Measurements from ENCODE around the gene MSRB2.

DNA sequence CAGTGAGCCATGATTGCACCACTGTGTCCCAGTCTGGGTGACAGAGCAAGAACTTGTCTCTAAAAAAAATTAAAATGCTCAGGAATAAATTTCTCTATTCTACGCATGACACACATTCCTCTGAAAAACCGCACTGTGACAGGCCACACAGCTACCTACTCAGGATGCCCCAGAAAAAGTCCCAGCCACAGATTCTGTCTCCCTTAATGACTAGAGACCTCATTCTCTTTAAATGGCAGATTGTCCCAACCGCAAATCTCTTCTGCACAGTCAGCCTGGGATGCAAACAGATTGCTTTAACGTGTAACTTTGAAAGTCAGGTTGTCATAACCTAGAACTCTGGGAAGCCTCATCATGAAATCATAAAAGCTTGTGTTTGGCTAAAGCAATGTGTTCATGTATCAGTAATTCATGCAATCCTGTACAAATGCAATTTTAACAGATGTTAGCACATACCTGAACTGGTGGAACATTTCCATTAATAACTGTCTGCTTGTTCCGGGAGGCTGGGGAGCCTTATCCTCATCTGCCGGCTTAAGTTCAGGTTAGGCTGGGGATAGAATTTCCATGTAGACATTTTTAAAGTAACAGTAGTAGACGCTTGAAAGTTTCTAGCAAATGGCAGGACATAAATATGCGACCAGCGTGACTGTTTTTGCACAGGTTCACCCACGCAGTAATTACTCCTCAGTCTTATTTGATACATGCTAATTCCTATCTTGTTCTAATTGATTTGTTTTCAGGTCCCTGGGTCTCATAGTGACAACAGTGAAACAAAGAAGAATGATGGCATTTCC, 26.2 kb upstream of the MSRB2 start:
- TF ChIP-seq MAZ (IDR thresholded peaks at IDR 0.05; ENCODE audit: borderline replicate concordance, low read depth, low read length) (no peak), CBX8 (IDR thresholded peaks at IDR 0.05) (no peak), MAX (IDR thresholded peaks at IDR 0.05) (no peak), POLR2A (IDR thresholded peaks at IDR 0.05; ENCODE audit: low read length) (no peak), USF2 (IDR thresholded peaks at IDR 0.05) (no peak), BCL3 (IDR thresholded peaks at IDR 0.05) (no peak), EP300 (IDR thresholded peaks at IDR 0.05) (no peak)
- TF ChIP-seq, protein P1, sequence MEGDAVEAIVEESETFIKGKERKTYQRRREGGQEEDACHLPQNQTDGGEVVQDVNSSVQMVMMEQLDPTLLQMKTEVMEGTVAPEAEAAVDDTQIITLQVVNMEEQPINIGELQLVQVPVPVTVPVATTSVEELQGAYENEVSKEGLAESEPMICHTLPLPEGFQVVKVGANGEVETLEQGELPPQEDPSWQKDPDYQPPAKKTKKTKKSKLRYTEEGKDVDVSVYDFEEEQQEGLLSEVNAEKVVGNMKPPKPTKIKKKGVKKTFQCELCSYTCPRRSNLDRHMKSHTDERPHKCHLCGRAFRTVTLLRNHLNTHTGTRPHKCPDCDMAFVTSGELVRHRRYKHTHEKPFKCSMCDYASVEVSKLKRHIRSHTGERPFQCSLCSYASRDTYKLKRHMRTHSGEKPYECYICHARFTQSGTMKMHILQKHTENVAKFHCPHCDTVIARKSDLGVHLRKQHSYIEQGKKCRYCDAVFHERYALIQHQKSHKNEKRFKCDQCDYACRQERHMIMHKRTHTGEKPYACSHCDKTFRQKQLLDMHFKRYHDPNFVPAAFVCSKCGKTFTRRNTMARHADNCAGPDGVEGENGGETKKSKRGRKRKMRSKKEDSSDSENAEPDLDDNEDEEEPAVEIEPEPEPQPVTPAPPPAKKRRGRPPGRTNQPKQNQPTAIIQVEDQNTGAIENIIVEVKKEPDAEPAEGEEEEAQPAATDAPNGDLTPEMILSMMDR (IDR thresholded peaks at IDR 0.05), result no peak

Data from A549 (cell line).